ACC112 (cell line): Measurements from ENCODE around the gene HAAO.

ENCODE experiments used
- H2AFZ ChIP-seq: fragments of 200-600 bp; sonication (generic); one replicate; pipeline ENCODE4 v1.6.0; 2017; ENCODE audit warnings: antibody characterized with exemption, low read length; ENCODE audit not compliant: unreplicated experiment
- H3K27ac ChIP-seq: fragments of 200-600 bp; sonication (generic); 2 replicates; pipeline ENCODE4 v1.5.1; 2014; ENCODE audit warnings: low read depth, mild to moderate bottlenecking, antibody characterized with exemption, low read length, moderate library complexity
- H3K27me3 ChIP-seq: fragments of 200-600 bp; sonication (generic); 2 replicates; pipeline ENCODE4 v1.6.1; 2014; ENCODE audit warnings: mild to moderate bottlenecking, antibody characterized with exemption, low read length, moderate library complexity, mixed read lengths; ENCODE audit not compliant: insufficient read depth
- H3K36me3 ChIP-seq: fragments of 200-600 bp; sonication (generic); 2 replicates; pipeline ENCODE4 v1.6.1; 2016; ENCODE audit warnings: mild to moderate bottlenecking, antibody characterized with exemption, low read length, moderate library complexity, mixed read lengths; ENCODE audit not compliant: insufficient read depth
- H3K4me1 ChIP-seq: fragments of 200-600 bp; sonication (generic); one replicate; pipeline ENCODE4 v1.6.1; 2016; ENCODE audit warnings: low read length, mixed read lengths; ENCODE audit not compliant: insufficient read depth, unreplicated experiment, control insufficient read depth
- H3K4me3 ChIP-seq: fragments of 200-600 bp; sonication (generic); 2 replicates; pipeline ENCODE4 v1.5.1; 2014; ENCODE audit warnings: mild to moderate bottlenecking, low read depth, low read length
- H3K79me2 ChIP-seq: fragments of 200-600 bp; sonication (generic); one replicate; pipeline ENCODE4 v1.6.0; 2016; ENCODE audit warnings: low read length; ENCODE audit not compliant: control insufficient read depth, unreplicated experiment, insufficient read depth

The HAAO gene

DNA sequence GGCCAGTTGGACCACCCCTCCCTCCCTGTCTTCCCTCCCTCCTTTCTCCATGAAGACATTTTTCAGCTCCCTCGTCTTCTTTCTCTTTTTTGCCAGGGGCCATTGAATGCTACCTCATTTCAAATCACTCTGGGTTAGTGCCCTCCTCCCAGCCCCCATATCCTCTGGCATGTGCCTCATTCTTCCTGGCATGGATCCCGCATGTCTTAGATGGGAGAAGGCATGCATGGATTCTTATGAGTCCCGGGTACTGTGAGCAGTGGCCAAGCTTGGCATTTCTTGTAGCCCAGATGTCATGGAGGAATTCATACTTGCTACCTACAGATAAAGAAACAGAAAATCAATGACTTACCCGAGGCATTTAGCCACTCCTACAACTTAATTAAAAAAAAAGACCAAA lies 9.0 kb upstream of the HAAO start:
- Histone ChIP-seq H3K79me2 (no peaks in the 10 kb centered on the region), H2AFZ (no peak overlapping the region), H3K36me3 (no peaks in the 10 kb centered on the region), H3K4me3 (no peak overlapping the region), H3K27ac (no peak overlapping the region), H3K27me3 (peaks cover 4% of the 10 kb centered on the region; the same call in 1 of the 2 replicates), H3K4me1 (no peaks in the 10 kb centered on the region)

DNA sequence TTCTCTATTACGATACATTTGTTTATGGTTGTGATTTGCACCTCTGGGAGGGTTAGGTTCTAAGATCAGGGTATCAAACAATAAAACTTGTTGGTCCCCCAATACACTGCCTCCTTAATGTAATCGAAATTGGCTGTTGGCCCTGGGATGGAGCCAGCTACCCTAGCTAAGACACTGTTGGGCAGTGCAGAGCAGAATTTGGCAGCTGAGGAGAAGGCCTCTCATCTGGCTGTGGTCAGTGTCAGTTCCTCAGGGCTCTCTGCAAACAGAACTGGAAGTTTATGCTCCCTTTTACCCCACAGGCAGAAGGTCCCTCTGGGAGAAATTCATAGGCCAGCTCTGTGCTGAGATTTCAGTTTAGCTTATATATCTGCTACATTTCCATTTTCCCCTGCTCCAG lies 8.6 kb upstream of the HAAO start:
- no peaks in the 10 kb centered on the region for H3K36me3 ChIP-seq
- H3K27me3 ChIP-seq = peaks cover 4% of the 10 kb centered on the region; the same call in 1 of the 2 replicates
- no peaks in the 10 kb centered on the region for H3K4me1 ChIP-seq
- H3K4me3 ChIP-seq = no peak overlapping the region
- no peak overlapping the region for H3K27ac ChIP-seq
- H3K79me2 ChIP-seq = no peaks in the 10 kb centered on the region
- H2AFZ ChIP-seq = no peak overlapping the region

DNA sequence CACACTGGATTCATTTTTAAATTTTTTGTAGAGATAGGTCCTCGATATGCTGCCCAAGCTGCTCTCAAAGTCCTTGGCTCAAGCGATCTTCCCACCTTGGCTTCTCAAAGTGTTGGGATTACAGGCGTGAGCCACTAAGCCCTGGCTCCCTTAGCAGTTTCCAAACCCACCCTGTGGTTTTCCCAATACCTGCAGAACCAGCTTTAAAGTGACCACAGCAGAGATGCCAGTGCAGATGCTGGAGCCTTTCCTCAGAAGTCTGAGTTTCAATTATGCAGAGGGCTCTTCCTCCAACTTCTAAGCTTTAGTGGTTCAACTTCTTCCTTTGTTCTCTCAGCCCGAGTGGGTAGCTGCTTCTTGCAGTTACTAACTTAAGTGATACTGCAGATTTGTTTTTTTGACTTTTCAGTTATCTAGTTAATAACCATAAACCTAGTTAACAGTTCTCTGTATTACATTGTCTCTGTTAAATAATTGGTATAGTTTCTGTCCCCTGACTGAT lies 8.1 kb upstream of the HAAO start:
- Histone ChIP-seq H3K79me2 (no peaks in the 10 kb centered on the region), H3K4me3 (no peak overlapping the region), H2AFZ (no peak overlapping the region), H3K27ac (no peak overlapping the region), H3K36me3 (no peaks in the 10 kb centered on the region), H3K4me1 (no peaks in the 10 kb centered on the region), H3K27me3 (peaks cover 4% of the 10 kb centered on the region; the same call in 1 of the 2 replicates)

DNA sequence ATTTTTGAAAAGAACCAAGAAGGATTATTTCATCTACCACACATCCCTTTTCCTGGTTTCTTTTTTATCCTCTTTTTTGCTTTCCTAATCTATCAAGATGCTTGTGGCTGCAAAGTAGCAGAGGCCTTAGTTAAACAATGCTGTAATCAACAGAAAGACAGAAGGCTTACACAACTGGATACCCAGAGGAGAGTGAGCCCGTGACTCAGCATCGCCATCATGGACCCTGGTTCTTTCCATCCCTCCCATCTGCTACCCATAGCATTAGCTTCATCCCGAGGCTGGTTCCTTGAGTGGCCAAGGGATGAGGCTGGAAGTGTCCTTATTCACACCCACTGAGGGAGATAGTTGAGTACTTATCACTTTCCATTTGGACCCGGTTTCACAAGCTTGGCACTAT lies 7.5 kb upstream of the HAAO start:
- peaks cover 6% of the 10 kb centered on the region for H3K27me3 ChIP-seq
- H3K79me2 ChIP-seq = no peaks in the 10 kb centered on the region
- no peak overlapping the region for H3K27ac ChIP-seq
- H3K4me3 ChIP-seq = no peak overlapping the region
- no peaks in the 10 kb centered on the region for H3K36me3 ChIP-seq
- no peak overlapping the region for H2AFZ ChIP-seq
- no peaks in the 10 kb centered on the region for H3K4me1 ChIP-seq

DNA sequence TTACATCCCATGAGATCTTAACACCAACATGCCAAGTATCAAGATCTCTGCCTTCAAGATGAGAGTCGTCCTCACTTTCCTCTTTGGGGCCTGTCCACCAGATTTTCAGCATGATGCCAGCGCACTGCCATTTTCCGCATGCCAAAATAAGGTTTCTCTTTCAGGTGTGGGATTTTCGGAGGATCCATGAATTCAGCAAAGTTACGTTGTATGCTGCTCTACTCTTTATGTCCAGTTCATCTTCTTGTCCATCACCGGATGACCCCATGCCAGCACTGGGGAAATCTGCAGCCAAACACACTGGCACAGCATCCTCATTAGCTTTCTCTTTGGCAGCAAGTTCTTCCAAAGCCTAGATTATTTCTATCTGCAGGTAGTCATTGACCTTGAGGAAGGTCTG lies 4.9 kb upstream of the HAAO start:
- Histone ChIP-seq H3K4me1 (no peaks in the 10 kb centered on the region), H3K79me2 (no peaks in the 10 kb centered on the region), H3K27me3 (peaks cover 28% of the 10 kb centered on the region), H3K4me3 (no peak overlapping the region), H2AFZ (no peak overlapping the region), H3K27ac (no peak overlapping the region), H3K36me3 (no peaks in the 10 kb centered on the region)

DNA sequence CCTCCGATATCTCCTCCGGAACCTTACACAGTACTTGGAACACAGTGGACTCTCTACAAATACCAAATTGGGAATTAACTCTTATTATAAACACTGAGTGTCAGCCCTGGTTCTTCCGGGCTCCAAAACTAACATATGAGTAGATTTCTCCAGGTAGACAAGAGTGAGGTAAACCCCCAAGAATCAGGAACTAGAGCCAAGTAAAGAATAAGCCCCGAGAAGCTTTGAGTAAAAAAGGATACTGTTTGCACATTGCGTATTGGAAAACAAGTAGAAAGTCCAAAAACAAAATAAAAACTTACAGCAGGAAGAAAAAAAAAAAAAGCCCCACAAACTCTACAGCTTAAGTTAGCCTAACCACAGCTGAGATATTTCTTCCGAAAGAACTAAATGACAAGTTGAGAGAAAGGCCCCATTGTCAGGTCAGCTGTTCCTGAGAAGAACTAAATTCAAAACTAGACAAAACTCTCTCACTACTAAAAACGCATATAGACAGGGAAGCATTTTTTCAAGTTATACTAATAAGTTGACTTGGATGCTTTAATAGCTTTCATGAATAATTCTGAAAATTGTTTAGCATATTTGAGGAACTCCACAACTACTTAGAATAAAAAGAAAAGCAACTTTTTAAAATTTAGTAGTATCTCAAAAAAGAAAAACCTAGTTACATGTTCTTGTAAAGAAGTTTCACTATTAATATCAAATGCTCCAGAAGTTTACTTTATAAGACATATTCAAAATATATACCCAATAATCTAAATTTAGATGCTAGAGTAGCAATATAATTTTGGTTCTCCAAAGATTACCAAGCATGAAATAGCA lies 4.3 kb upstream of the HAAO start:
- H3K4me1 ChIP-seq = no peaks in the 10 kb centered on the region
- no peak overlapping the region for H2AFZ ChIP-seq
- no peaks in the 10 kb centered on the region for H3K79me2 ChIP-seq
- no peak overlapping the region for H3K4me3 ChIP-seq
- no peaks in the 10 kb centered on the region for H3K36me3 ChIP-seq
- H3K27ac ChIP-seq = no peak overlapping the region
- peaks cover 34% of the 10 kb centered on the region for H3K27me3 ChIP-seq

DNA sequence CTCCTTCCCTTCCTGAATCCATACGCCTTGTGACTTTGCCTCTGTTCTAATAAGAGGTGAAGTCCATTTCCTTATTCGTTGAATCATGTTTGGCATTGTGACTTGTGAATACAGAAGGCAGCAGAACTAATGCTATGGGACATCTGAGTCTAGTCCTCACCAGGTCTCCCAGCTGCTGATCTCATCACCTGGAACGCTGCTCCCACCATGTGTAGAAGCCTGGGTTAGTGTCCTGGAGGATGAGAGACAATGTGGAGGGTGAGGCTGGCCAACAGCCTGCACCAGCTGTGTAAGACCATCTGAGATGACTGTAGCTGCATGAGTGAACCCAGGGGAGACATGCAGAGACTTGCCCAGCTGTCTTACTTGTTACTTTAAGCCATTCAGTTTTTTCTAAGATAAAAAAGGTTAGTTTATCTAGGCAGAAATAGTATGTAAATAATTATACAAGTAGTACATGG lies 3.5 kb upstream of the HAAO start:
- H3K27me3 ChIP-seq = peaks cover 42% of the 10 kb centered on the region
- H3K27ac ChIP-seq = no peak overlapping the region
- H3K4me1 ChIP-seq = no peaks in the 10 kb centered on the region
- H3K4me3 ChIP-seq = no peak overlapping the region
- H2AFZ ChIP-seq = no peak overlapping the region
- H3K79me2 ChIP-seq = no peaks in the 10 kb centered on the region
- H3K36me3 ChIP-seq = no peaks in the 10 kb centered on the region

DNA sequence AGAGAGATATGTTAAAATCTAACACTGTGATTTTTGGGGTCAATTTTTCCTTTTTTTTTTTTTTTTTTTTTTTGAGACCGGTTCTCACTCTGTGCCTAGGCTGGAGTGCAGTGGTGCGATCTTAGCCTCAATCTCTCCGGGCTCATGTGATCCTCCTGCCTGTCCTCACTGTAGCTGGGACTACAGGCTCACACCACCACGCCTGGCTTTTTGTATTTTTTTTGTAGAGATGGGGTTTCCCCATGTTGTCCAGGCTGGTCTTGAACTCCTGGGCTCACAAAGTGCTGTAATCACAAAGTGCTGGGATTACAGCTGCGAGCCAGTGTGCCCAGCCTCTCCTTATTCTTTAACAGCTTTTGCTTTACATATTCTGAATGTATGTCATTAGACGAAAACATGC lies 2.9 kb upstream of the HAAO start:
- Histone ChIP-seq H3K79me2 (no peaks in the 10 kb centered on the region), H3K4me1 (no peaks in the 10 kb centered on the region), H2AFZ (no peak overlapping the region), H3K36me3 (no peaks in the 10 kb centered on the region), H3K27ac (no peak overlapping the region), H3K27me3 (peaks cover 44% of the 10 kb centered on the region), H3K4me3 (no peak overlapping the region)

DNA sequence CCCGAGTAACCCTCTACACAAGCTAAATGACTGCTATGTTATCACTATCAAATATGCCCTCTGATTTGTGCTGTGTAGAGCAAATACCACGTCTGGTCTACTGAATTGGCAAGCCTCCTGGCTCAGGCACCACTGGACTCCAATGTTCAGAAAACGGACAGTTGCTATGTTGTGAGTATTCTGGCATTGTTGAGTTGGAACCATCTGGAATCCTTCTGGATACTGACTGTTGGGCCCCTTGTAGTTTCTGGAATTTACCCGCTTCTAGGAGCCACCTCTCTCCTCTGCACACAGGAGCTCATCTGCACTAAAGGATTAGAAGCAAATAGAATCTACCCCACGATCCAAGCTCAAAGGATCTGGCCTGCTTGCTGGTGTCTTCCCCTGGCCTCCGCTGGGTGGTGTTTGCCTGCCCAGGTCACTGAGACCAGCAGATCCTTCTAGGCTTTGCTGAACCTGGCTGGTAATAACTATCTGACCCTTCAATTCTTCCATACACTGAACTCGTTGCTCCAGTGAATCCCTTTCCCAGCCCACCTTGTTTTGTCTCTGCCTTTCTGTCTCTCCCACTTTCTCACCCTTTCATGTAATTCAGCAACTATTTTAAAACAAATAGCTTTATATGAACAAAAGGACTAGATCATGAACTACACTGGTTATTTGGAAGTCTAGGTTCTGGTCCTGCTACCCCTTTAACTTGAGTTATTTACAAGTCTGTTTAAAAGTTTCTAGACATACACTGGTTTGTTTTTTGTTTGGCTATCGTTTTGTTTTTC lies 2.1 kb upstream of the HAAO start:
- Histone ChIP-seq H3K79me2 (no peaks in the 10 kb centered on the region), H3K36me3 (no peaks in the 10 kb centered on the region), H2AFZ (no peak overlapping the region), H3K27ac (no peak overlapping the region), H3K4me3 (no peak overlapping the region), H3K27me3 (peaks cover 44% of the 10 kb centered on the region), H3K4me1 (no peaks in the 10 kb centered on the region)

DNA sequence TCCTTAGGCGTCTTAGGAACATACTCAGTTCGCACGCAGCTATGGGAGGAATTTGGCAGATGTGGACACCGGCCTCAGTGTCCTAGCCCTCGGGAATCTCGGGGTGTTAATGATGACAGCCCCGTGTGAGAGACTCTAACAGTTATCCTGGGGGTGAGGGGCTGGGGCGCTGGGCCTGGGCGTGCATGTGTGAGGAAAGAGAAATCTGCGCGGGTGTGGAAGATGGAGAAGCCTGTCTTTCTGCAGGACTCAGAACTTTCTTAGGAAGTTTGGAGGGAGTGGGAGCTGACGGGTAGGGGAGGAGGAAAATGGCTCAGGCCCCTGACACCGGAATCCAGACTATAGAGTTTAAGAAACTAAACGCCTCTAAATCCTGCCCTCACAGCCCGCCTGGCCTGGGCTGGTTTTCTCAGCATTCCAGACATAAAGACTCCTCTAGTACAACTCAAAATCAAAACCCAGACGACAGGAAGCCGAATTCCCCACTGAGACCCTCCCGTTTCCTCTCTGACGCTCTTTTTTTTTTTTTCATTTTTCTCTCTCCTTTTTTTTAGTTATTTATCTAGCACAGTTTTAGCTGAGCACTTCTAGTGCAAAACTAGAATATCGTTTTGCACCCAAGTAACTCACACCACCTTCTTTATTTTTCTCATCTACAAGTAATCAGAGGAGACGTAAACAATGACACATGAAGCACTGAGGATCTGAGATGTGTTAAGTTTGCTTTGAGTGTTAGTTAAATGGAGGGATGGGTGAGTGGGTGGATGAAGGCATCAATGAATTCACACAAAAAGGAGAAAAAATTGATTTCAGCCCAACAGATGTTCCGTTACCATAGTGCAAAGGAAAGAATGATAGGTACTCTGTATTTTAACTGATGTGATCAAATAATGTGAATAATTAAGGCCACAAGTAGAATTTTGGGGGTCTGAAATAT lies 1.2 kb upstream of the HAAO start:
- no peaks in the 10 kb centered on the region for H3K36me3 ChIP-seq
- H3K27ac ChIP-seq = no peak overlapping the region
- H3K4me3 ChIP-seq = peak overlapping the region; percentile 58; the same call in 1 of the 2 replicates
- H3K27me3 ChIP-seq = peaks cover 44% of the 10 kb centered on the region
- H3K4me1 ChIP-seq = no peaks in the 10 kb centered on the region
- H2AFZ ChIP-seq = no peak overlapping the region
- no peaks in the 10 kb centered on the region for H3K79me2 ChIP-seq
